ENCODE data around the gene ZFAND4.

DNA sequence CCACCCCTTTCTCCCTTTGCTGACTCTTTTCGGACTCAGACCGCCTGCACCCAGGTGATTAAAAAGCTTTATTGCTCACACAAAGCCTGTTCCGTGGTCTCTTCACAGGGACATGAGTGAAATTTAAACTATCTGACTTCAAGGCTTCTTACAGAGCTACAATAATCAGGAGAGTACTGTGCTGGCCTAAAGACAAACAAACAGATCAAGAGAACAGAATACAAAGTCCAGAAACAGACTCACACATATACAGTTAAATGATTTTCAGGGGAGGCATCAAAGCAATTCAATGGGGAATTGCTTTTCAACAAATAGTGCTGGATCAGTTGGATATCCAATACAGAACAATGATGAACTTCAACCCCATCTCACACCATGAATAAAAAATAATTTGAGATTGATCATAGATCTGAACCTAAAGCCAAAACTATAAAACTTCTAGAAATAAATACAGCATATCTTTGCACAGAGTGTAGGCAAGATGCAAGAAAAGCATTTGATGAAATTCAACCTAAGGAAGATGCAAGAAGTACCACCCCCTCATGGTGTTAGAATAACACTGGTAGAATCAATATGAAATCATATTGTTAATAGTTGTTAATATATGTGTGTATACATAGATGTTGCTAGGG lies 96.5 kb downstream of the ZFAND4 start:
- TF ChIP-seq, protein P1, sequence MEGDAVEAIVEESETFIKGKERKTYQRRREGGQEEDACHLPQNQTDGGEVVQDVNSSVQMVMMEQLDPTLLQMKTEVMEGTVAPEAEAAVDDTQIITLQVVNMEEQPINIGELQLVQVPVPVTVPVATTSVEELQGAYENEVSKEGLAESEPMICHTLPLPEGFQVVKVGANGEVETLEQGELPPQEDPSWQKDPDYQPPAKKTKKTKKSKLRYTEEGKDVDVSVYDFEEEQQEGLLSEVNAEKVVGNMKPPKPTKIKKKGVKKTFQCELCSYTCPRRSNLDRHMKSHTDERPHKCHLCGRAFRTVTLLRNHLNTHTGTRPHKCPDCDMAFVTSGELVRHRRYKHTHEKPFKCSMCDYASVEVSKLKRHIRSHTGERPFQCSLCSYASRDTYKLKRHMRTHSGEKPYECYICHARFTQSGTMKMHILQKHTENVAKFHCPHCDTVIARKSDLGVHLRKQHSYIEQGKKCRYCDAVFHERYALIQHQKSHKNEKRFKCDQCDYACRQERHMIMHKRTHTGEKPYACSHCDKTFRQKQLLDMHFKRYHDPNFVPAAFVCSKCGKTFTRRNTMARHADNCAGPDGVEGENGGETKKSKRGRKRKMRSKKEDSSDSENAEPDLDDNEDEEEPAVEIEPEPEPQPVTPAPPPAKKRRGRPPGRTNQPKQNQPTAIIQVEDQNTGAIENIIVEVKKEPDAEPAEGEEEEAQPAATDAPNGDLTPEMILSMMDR (IDR thresholded peaks at IDR 0.05), result no peak
- no peak for TF ChIP-seq POLR2A (IDR thresholded peaks at IDR 0.05)
